ENCODE results near the gene TPD52L2.
"Not testable (repeated sequence)": the region's sequence is repeated elsewhere in the genome, so short reads cannot be mapped to it uniquely, and the experiment has no call there.

- not testable (repeated sequence) for TF ChIP-seq CTCF (IDR thresholded peaks at IDR 0.05; ENCODE audit: low read length); EZH2 (IDR thresholded peaks at IDR 0.05; ENCODE audit: borderline replicate concordance, low read length)
Measured at GRCh38 chr20:63916371-63916939, 51.4 kb downstream of the TPD52L2 start.

Measured in OCI-LY1 (cell line).